Measurements from ENCODE around the gene ACSM6. TPM values are rescaled to one million over a fixed set of nuclear protein-coding genes. Genes with fewer than 3 reads are reported as not detected.

ACSM6 gene
- total RNA-seq, 1 experiment from 2014 or later = not detected

DNA sequence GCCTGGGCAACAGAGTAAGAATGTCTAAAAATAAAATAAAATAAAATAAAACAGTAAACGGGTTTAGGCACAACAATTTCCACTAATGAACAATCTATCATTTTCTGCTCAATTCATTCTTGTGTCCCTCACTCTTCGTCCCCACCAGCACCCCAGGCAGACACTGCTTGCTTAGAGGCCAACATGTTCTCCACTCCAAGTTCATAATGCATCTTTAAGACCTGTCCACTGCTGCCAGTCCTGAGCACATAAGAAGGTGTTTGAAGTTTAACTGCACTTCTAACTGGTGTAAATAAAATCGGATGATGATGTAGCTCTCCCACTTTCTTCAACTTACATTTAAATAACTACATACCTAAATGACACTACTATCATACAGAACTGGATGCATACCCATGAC lies 83.6 kb downstream of the ACSM6 start:
- Histone ChIP-seq H4K91ac (ENCODE audit: insufficient read length, low read depth, low read length) (no peak overlapping the region), H2BK20ac (ENCODE audit: low read depth, low read length, poor library complexity, severe bottlenecking) (no peak overlapping the region), H3K79me1 (ENCODE audit: insufficient read depth, low read depth, low read length, poor library complexity, severe bottlenecking) (peaks cover 4% of the 10 kb centered on the region), H4K8ac (replicated peaks; ENCODE audit: insufficient read length, low read depth, low read length) (no peak overlapping the region), H3K4me2 (ENCODE audit: insufficient read depth, insufficient read length, low read length) (no peak overlapping the region), H3K23me2 (ENCODE audit: insufficient read length, low read depth, low read length, poor library complexity, severe bottlenecking) (no peaks in the 10 kb centered on the region), H3T11ph (ENCODE audit: low read length) (no peak overlapping the region), H2BK120ac (ENCODE audit: low read depth, low read length, poor library complexity, severe bottlenecking) (no peak overlapping the region), H3K79me2 (ENCODE audit: insufficient read depth, low read length) (peaks cover 26% of the 10 kb centered on the region; the same call in 1 of the 2 replicates), H2AFZ (ENCODE audit: low read length) (no peak overlapping the region), H3K4me1 (ENCODE audit: insufficient read depth, low read length) (peaks cover 7% of the 10 kb centered on the region; the same call in 1 of the 2 replicates), H3K4ac (ENCODE audit: low read depth, low read length) (no peak overlapping the region), H2BK5ac (ENCODE audit: insufficient read length, low read length) (no peak overlapping the region), H2BK12ac (ENCODE audit: insufficient read length, low read depth, low read length) (no peak overlapping the region), H2BK15ac (ENCODE audit: low read depth, low read length) (no peak overlapping the region), H2AK5ac (ENCODE audit: insufficient read length, low read length) (no peak overlapping the region), H3K9ac (ENCODE audit: extremely low read depth, insufficient read length, low read length) (no peak overlapping the region), H4K5ac (ENCODE audit: insufficient read length, low read depth, low read length) (no peak overlapping the region), H3K14ac (ENCODE audit: insufficient read depth, low read length) (no peak overlapping the region), H3K23ac (ENCODE audit: insufficient read length, low read depth, low read length) (no peak overlapping the region), H3K27ac (ENCODE audit: insufficient read length, low read depth, low read length) (no peak overlapping the region), H3K56ac (ENCODE audit: insufficient read length, low read depth, low read length) (no peak overlapping the region), H3K18ac (ENCODE audit: insufficient read length, low read depth, low read length) (no peak overlapping the region), H3K9me3 (ENCODE audit: control insufficient read depth, low read depth, low read length) (no peaks in the 10 kb centered on the region), H3K27me3 (ENCODE audit: insufficient read depth, low read length) (no peaks in the 10 kb centered on the region), H4K20me1 (ENCODE audit: control insufficient read depth, insufficient read depth, insufficient read length) (no peaks in the 10 kb centered on the region)
- Mint-ChIP-seq H3K9me3 (no peaks in the 10 kb centered on the region), H3K4me3 (no peak overlapping the region), H3K27me3 (ENCODE audit: low read depth) (no peaks in the 10 kb centered on the region), H3K27ac (peak overlapping the region; percentile 6 to 83 (median 77); a peak in 5 of 7 replicates), H3K36me3 (ENCODE audit: insufficient read depth in 1 of 3, low read depth in 3 of 3) (peaks cover 0 to 8% (median 8%) of the 10 kb centered on the region in 3 experiments; a peak in 2 of 7 replicates), H3K4me1 (peaks cover 62 to 66% of the 10 kb centered on the region in 2 experiments)
- WGBS (ENCODE audit: extremely low coverage, insufficient read length, low lambda C conversion rate) = no CpG with 5 or more reads among the region's 3 CpGs
- no peak for DNase-seq
- TF ChIP-seq, protein P1, sequence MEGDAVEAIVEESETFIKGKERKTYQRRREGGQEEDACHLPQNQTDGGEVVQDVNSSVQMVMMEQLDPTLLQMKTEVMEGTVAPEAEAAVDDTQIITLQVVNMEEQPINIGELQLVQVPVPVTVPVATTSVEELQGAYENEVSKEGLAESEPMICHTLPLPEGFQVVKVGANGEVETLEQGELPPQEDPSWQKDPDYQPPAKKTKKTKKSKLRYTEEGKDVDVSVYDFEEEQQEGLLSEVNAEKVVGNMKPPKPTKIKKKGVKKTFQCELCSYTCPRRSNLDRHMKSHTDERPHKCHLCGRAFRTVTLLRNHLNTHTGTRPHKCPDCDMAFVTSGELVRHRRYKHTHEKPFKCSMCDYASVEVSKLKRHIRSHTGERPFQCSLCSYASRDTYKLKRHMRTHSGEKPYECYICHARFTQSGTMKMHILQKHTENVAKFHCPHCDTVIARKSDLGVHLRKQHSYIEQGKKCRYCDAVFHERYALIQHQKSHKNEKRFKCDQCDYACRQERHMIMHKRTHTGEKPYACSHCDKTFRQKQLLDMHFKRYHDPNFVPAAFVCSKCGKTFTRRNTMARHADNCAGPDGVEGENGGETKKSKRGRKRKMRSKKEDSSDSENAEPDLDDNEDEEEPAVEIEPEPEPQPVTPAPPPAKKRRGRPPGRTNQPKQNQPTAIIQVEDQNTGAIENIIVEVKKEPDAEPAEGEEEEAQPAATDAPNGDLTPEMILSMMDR (conservative IDR thresholded peaks at IDR 0.05) = no peak

Other genes with a start within 250 kb of the ACSM6 start
- 0.26 TPM in 1 of 2 replicates, not detected in the other for gene CYP2C8, start 124.7 kb upstream of the ACSM6 start, total RNA-seq (2021)
- gene PDLIM1, start 96.8 kb downstream of the ACSM6 start, total RNA-seq (2021) = 115 and 123 TPM in 2 replicates